GM19328 (cell line): ENCODE measurements around the gene MLPH.

ENCODE experiments used
- ATAC-seq: cut with Tn5 transposase; IDR thresholded peaks from one replicate; pipeline ENCODE4 v1.9.1; 2021; ENCODE audit warnings: mild to moderate bottlenecking, moderate library complexity; ENCODE audit not compliant: unreplicated experiment

The MLPH gene

DNA sequence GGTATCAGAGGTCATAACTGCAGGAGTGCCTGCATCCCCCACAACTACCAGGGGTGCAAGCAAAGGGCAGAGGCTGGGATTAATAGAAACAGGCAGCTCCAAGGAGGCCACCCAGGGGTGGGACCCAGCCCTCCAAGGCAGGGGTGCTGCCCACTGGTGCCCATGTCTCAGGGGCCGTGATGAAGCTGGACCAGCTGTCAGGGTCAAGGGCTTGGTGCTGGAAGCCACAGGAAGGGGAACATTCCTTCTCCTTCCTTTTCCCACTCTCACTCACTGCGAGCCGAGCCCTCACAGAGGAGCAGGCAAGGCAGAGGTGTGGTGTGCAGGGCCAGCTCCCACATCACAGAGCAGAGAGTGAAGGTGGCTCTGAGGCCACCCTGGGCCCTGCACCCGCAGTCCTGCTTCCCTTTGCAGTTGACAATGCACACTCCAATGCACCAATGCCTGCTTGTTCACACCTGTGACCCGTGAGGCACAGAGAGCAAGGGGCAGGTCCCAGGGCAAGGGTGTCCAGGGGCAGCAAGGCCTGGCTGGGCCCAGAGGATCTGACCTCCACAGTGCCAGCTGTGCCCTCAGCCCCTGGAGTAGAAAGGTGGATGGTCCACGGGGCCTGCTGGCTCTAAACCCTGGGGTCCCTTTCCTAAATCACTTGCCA is 28.7 kb downstream of the MLPH start:
- ATAC-seq = no peak

- ATAC-seq = no peak
These were observed 30.1 kb downstream of the MLPH start for GRCh38 chr2:237517163-237517562.

GRCh38 chr2:237517990-237518389 is 30.9 kb downstream of the MLPH start:
- no peak for ATAC-seq

DNA sequence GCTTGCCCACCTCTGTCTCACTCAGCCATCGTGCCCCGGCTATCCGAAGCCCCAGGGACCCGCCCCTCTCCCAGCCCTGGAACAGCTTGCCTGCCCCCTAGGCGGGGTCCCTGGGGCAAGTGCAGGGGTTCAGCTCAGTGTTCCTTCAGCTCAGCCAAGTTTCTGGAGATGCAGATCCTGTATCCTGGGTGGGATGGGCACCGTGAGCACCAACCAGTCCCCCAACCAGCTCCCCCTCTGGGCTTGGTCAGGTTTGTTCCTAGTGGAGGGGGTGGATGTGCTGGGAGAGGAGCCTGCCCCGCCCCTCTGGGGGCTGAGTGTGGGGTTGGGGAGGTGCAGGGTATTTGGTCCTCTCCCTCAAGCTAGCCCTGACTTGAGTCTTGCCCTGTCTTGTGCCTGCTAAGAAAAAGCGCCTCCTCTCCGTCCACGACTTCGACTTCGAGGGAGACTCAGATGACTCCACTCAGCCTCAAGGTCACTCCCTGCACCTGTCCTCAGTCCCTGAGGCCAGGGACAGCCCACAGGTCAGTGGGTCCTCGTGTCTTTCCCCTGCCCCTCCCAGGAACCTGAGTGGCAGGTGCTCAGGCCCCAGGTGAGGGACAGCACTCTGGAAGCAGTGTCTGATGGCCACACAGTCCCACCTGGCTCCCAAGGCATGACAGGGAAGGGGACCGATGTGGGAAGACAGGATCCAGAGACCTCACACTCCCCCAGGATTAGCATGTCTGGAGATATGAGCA is 32.6 kb downstream of the MLPH start:
- no peak for ATAC-seq

- no peak for ATAC-seq
These were observed 33.2 kb downstream of the MLPH start for GRCh38 chr2:237520290-237520689.

- ATAC-seq = no peak
These were observed 37.6 kb downstream of the MLPH start for GRCh38 chr2:237524631-237525030.

GRCh38 chr2:237525559-237526157 is 38.6 kb downstream of the MLPH start:
- no peak for ATAC-seq

DNA sequence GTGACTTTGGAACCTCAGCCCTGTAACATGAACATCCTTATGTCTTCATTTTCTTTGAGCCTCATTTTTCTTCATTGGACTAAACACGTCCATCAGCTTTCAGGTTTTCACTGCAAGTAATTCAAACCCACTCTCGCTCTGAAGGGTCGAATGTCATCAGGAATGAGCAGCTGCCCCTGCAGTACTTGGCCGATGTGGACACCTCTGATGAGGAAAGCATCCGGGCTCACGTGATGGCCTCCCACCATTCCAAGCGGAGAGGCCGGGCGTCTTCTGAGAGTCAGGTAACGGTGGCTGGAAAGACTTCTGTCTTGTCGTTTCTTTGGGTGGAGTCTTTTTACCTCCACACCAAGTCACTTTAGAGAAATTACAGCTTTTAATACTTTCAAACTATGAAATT is 40.2 kb downstream of the MLPH start:
- ATAC-seq = no peak

- ATAC-seq = no peak
These were observed 40.7 kb downstream of the MLPH start for GRCh38 chr2:237527766-237528165.

GRCh38 chr2:237529452-237530402 is 42.7 kb downstream of the MLPH start:
- ATAC-seq = peak; percentile 81

- no peak for ATAC-seq
These were observed 43.7 kb downstream of the MLPH start for GRCh38 chr2:237530472-237531433.

- ATAC-seq = no peak
These were observed 45.1 kb downstream of the MLPH start for GRCh38 chr2:237532160-237532559.

- no peak for ATAC-seq
These were observed 46.7 kb downstream of the MLPH start for GRCh38 chr2:237533668-237534161.

GRCh38 chr2:237534380-237534779 is 47.3 kb downstream of the MLPH start:
- ATAC-seq = no peak

GRCh38 chr2:237535385-237536082 is 48.5 kb downstream of the MLPH start:
- ATAC-seq = no peak

DNA sequence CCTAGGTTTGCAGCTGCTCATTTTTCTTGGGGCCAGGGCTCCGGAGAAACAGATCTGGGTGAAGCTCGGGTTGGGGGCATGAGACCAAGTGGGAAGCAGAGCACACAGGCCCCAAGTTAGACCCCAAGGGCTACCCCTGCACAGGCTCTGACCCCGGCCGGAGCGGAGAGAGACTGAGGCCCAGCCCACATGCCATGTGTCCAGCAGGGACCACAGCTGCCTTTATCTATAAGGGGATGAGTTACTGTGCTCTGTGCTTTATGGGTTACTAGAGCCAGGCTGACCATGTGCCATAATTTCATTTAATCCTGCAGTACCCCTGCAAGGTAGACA is 49.0 kb downstream of the MLPH start:
- ATAC-seq = no peak

- no peak for ATAC-seq
These were observed 49.6 kb downstream of the MLPH start for GRCh38 chr2:237536617-237537016.

GRCh38 chr2:237538001-237538720 is 51.1 kb downstream of the MLPH start:
- no peak for ATAC-seq

- no peak for ATAC-seq
These were observed 51.9 kb downstream of the MLPH start for GRCh38 chr2:237538901-237539300.
